SU-DHL-6 (cell line): Measurements from ENCODE around the gene AP1S1.
A peak's percentile ranks its signal among the peaks of the same experiment; 100 is the strongest.

Source experiments
- H2AFZ ChIP-seq: fragments of 200-600 bp; sonication (generic); 2 replicates; pipeline ENCODE4 v1.6.1; 2014; ENCODE audit warnings: low read depth, mild to moderate bottlenecking, moderate library complexity, mixed read lengths, antibody characterized with exemption, low read length; ENCODE audit not compliant: severe bottlenecking
- H3F3A ChIP-seq: fragments of 200-600 bp; shearing (Covaris generic); 2 replicates; pipeline ENCODE4 v1.6.0; 2016; ENCODE audit warnings: antibody characterized with exemption, mild to moderate bottlenecking; ENCODE audit not compliant: insufficient read depth
- H3K27ac ChIP-seq: fragments of 200-600 bp; sonication (generic); 2 replicates; pipeline ENCODE4 v1.5.1; 2016; ENCODE audit warnings: low read depth, mild to moderate bottlenecking, low read length, moderate library complexity, mixed read lengths
- H3K27me3 ChIP-seq: fragments of 200-600 bp; sonication (generic), shearing (Covaris generic); 2 replicates; pipeline ENCODE4 v1.6.0; 2014; ENCODE audit warnings: mild to moderate bottlenecking, low read length
- H3K36me3 ChIP-seq: fragments of 200-600 bp; sonication (generic); 2 replicates; pipeline ENCODE4 v1.6.1; 2014; ENCODE audit warnings: mild to moderate bottlenecking, low read length, mixed read lengths
- H3K4me2 ChIP-seq: fragments of 300-600, 200-600 bp; shearing (Covaris generic), sonication (generic); 2 replicates; pipeline ENCODE4 v1.6.0; 2014; ENCODE audit warnings: low read length, low read depth, mild to moderate bottlenecking; ENCODE audit not compliant: poor library complexity, severe bottlenecking
- H3K4me3 ChIP-seq: fragments of 200-600 bp; sonication (generic); 2 replicates; pipeline ENCODE4 v1.5.1; 2014; ENCODE audit warnings: antibody characterized with exemption, low read length, mild to moderate bottlenecking, mixed read lengths; ENCODE audit not compliant: insufficient read depth, poor library complexity, severe bottlenecking
- H3K79me2 ChIP-seq: fragments of 200-600 bp; sonication (generic); 2 replicates; pipeline ENCODE4 v1.6.1; 2014; ENCODE audit warnings: mild to moderate bottlenecking, low read length, moderate library complexity; ENCODE audit not compliant: insufficient read depth
- H3K9ac ChIP-seq: fragments of 200-600 bp; sonication (generic); 2 replicates; pipeline ENCODE4 v1.7.0; 2014; ENCODE audit warnings: mild to moderate bottlenecking, low read length
- H3K9me2 ChIP-seq: fragments of 200-600 bp; sonication (generic); replicated peaks from 2 replicates; pipeline ENCODE4 v1.6.1; 2014; ENCODE audit warnings: low read length; ENCODE audit not compliant: insufficient read depth
- H3K9me3 ChIP-seq: fragments of 200-600 bp; sonication (generic); 2 replicates; pipeline ENCODE4 v1.6.1; 2014; ENCODE audit warnings: low read length, mixed read lengths; ENCODE audit not compliant: insufficient read depth
- H4K20me1 ChIP-seq: fragments of 200-600 bp; sonication (generic); 2 replicates; pipeline ENCODE4 v1.6.1; 2014; ENCODE audit warnings: low read depth, mild to moderate bottlenecking, antibody characterized with exemption, low read length, moderate library complexity, mixed read lengths
- CTCF ChIP-seq: fragments of 200-600 bp; sonication (generic); IDR thresholded peaks from one replicate; pipeline ENCODE4 v1.5.1; 2017; ENCODE audit warnings: antibody characterized with exemption, mild to moderate bottlenecking, low read length, moderate library complexity; ENCODE audit not compliant: insufficient read depth, poor library complexity, severe bottlenecking
- EZH2phosphoT487 ChIP-seq: fragments of 200-600 bp; sonication (generic), shearing (Covaris generic); conservative IDR thresholded peaks from 2 replicates; pipeline ENCODE4 v1.6.1; 2018; ENCODE audit warnings: mild to moderate bottlenecking, antibody characterized with exemption, low read length, moderate library complexity, mixed read lengths

The AP1S1 gene

GRCh38 chr7:101165958-101166647, 11.8 kb downstream of the AP1S1 start:
- H3K27me3 ChIP-seq: no peaks in the 10 kb centered on the region
- no peaks in the 10 kb centered on the region for H3K9me2 ChIP-seq
- no peaks in the 10 kb centered on the region for H3K9me3 ChIP-seq
- H3F3A ChIP-seq: peaks cover 7% of the 10 kb centered on the region; the same call in 1 of the 2 replicates
- no peaks in the 10 kb centered on the region for H3K36me3 ChIP-seq
- no peak overlapping the region for H3K9ac ChIP-seq
- no peaks in the 10 kb centered on the region for H3K79me2 ChIP-seq
- H2AFZ ChIP-seq: no peak overlapping the region
- TF ChIP-seq CTCF (no peak), EZH2phosphoT487 (no peak)
- H3K4me2 ChIP-seq: peak overlapping the region; percentile 37
- no peaks in the 10 kb centered on the region for H4K20me1 ChIP-seq
- H3K4me3 ChIP-seq: peak overlapping the region; percentile 11
- H3K27ac ChIP-seq: no peak overlapping the region

- Histone ChIP-seq H3K27me3 (no peaks in the 10 kb centered on the region), H3K4me3 (no peak overlapping the region), H3K36me3 (no peaks in the 10 kb centered on the region), H2AFZ (no peak overlapping the region), H3K9ac (no peak overlapping the region), H3K27ac (no peak overlapping the region), H3K9me3 (no peaks in the 10 kb centered on the region), H3F3A (peaks cover 7% of the 10 kb centered on the region; the same call in 1 of the 2 replicates), H4K20me1 (no peaks in the 10 kb centered on the region), H3K79me2 (no peaks in the 10 kb centered on the region), H3K4me2 (no peak overlapping the region), H3K9me2 (no peaks in the 10 kb centered on the region)
- TF ChIP-seq CTCF (no peak), EZH2phosphoT487 (no peak)
These were observed 12.3 kb downstream of the AP1S1 start for GRCh38 chr7:101166648-101166908.

- Histone ChIP-seq H3K4me3 (no peak overlapping the region), H3K36me3 (no peaks in the 10 kb centered on the region), H3K4me2 (no peak overlapping the region), H3K9me2 (no peaks in the 10 kb centered on the region), H3K9ac (no peak overlapping the region), H3K27me3 (no peaks in the 10 kb centered on the region), H4K20me1 (no peaks in the 10 kb centered on the region), H3K79me2 (no peaks in the 10 kb centered on the region), H3K9me3 (no peaks in the 10 kb centered on the region), H2AFZ (no peak overlapping the region), H3F3A (peaks cover 5% of the 10 kb centered on the region; the same call in 1 of the 2 replicates), H3K27ac (no peak overlapping the region)
- no peak for TF ChIP-seq CTCF
- no peak for TF ChIP-seq EZH2phosphoT487
These were observed 12.8 kb downstream of the AP1S1 start for GRCh38 chr7:101166909-101167644.
